ENCODE measurements around the gene MIB1.

The MIB1 gene

GRCh38 chr18:21843341-21843740 lies 102.7 kb downstream of the MIB1 start:
- no peak overlapping the region for H3K4me3 ChIP-seq (ENCODE audit: low read length)
- TF ChIP-seq CTCF (IDR thresholded peaks at IDR 0.05; ENCODE audit: insufficient read depth, low read depth, low read length, missing control alignments) = no peak
- no peak for DNase-seq (ENCODE audit: low read depth)

GRCh38 chr18:21851327-21851961 lies 110.9 kb downstream of the MIB1 start:
- DNase-seq (ENCODE audit: low read depth) = peak; percentile 13
- peak; percentile 27 for TF ChIP-seq CTCF (IDR thresholded peaks at IDR 0.05; ENCODE audit: insufficient read depth, low read depth, low read length, missing control alignments)
- H3K4me3 ChIP-seq (ENCODE audit: low read length) = no peak overlapping the region

GRCh38 chr18:21853016-21853415 lies 112.4 kb downstream of the MIB1 start:
- no peak for TF ChIP-seq CTCF (IDR thresholded peaks at IDR 0.05; ENCODE audit: insufficient read depth, low read depth, low read length, missing control alignments)
- no peak for DNase-seq (ENCODE audit: low read depth)
- H3K4me3 ChIP-seq (ENCODE audit: low read length) = no peak overlapping the region

GRCh38 chr18:21853775-21854552 lies 113.4 kb downstream of the MIB1 start:
- DNase-seq (ENCODE audit: low read depth) = no peak
- H3K4me3 ChIP-seq (ENCODE audit: low read length) = no peak overlapping the region
- TF ChIP-seq CTCF (IDR thresholded peaks at IDR 0.05; ENCODE audit: insufficient read depth, low read depth, low read length, missing control alignments) = no peak

- no peak overlapping the region for H3K4me3 ChIP-seq (ENCODE audit: low read length)
- no peak for TF ChIP-seq CTCF (IDR thresholded peaks at IDR 0.05; ENCODE audit: insufficient read depth, low read depth, low read length, missing control alignments)
- DNase-seq (ENCODE audit: low read depth) = no peak
Observed at GRCh38 chr18:21855432-21855831, 114.8 kb downstream of the MIB1 start.

GRCh38 chr18:21857871-21858270 lies 117.3 kb downstream of the MIB1 start:
- no peak overlapping the region for H3K4me3 ChIP-seq (ENCODE audit: low read length)
- TF ChIP-seq CTCF (IDR thresholded peaks at IDR 0.05; ENCODE audit: insufficient read depth, low read depth, low read length, missing control alignments) = no peak

More at GRCh38 chr18:21857871-21858270, 117.3 kb downstream of the MIB1 start:
- no peak for DNase-seq (ENCODE audit: low read depth)
